ENCODE results near the gene FOXD4L6.
"Not testable (repeated sequence)": the region's sequence is repeated elsewhere in the genome, so short reads cannot be mapped to it uniquely, and the experiment has no call there.

Gene FOXD4L6

GRCh38 chr9:41098759-41099158 is 29.7 kb downstream of the FOXD4L6 start:
- not testable (repeated sequence) for FAIRE-seq

DNA sequence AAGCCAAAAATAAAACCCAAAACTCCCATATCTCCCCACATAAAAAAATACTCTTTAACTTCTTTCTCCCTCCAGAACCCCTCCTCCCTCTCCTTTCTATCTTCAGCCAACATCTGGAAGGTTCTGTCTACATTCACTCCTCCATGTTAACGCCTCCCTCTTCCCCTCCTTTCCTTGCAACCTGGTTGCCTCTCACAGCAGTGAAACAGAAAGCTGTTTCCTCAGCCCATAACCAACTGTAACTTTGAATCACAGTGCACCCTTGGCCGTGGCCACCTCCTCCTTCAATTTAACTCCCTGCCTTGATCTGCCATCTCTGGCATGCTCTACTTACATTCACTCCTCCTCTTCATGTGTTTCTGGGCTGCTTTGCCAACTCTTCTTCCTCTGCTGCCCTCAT is 33.4 kb downstream of the FOXD4L6 start:
- not testable (repeated sequence) for FAIRE-seq

DNA sequence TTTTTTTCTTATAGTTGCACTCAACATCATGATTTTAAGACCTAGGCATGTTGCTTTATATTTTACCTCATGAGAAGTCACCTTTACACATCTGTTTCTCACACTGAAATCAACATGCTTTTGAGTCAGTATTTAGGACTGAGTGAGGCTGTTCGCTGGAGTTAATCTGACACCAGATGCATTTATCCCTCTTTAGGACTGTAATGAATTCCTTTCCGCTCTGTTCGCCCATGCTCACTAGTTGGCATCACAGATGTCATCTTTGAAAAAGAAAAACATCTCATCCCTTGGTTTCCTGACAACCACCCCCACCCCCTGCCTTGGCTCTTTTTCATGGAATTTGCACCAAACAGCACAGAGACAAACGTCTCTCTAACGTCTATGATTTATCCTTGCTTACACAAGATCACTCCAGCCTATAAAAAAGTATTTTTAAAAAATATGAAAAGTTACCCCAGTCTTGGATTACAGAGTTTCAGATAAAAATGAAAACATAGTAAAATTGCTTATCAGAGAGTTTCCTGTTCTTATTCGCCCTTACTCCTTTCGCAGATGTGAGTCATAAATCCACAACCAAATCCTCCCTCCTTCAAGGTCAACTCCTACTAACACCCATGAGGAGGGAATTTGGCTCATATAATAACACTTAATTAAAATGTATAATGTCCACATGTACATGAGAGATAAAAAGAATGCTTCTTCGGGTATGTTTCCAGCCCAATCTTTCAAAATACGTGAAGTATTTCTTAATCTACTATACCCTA is 34.3 kb downstream of the FOXD4L6 start:
- not testable (repeated sequence) for FAIRE-seq

DNA sequence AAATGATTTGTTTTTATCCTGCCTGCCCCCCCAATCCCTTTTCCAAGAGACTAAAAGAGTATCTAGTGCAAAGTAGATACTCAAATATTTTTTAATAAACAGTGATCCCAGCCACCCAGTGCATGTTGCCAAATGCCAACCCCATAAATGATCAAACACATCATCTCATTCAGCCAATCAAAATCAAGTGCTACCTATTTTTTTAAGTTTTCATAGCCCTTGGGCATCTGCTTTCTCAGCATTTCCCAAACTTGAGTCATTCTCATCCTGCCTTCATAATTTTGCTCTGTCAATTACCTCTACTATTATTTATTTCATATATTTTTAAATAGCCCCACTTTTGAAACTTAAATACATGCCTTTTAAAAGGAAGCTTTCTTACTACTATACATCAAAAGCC is 37.6 kb downstream of the FOXD4L6 start:
- not testable (repeated sequence) for FAIRE-seq

DNA sequence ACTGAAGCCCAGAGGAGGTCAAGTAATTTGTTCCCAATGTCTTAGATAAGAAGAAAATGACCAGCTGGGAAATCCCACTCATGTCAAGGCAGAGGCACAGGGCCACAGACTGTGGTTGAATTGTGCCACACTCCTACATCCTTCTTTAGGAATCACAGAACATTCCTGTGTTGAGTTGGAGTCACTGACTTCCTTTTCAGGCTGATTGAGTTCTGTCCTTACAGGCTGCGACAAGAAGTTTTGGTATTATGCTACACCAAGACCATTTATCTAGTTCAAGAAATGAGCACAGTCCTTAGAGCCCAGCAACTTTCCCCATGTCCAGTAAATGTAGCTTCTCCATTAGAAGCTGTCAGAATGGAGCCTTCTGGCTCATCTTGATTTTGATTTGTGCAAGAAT is 38.1 kb downstream of the FOXD4L6 start:
- FAIRE-seq: not testable (repeated sequence)

GRCh38 chr9:41088450-41089059 is 39.9 kb downstream of the FOXD4L6 start:
- not testable (repeated sequence) for FAIRE-seq

DNA sequence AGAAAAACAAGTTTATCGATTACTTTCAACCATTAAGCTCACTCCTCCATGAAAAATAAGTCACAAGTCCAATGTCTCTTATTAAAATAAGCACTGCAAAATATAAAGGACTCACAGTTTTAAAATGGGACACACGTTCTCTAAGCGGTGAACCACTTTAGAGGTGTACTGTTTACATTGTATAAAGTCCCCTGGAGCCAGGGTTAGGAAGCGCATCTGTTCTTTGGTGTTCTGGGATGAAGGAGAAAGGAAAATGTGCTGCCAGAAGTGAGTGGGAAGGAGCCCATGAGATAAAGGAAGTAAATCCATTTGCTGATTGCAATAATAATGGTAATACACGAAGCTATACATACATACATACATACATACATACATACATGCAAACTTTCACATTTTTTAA is 40.6 kb downstream of the FOXD4L6 start:
- FAIRE-seq: not testable (repeated sequence)

GRCh38 chr9:41087157-41087780 is 41.2 kb downstream of the FOXD4L6 start:
- FAIRE-seq: not testable (repeated sequence)

DNA sequence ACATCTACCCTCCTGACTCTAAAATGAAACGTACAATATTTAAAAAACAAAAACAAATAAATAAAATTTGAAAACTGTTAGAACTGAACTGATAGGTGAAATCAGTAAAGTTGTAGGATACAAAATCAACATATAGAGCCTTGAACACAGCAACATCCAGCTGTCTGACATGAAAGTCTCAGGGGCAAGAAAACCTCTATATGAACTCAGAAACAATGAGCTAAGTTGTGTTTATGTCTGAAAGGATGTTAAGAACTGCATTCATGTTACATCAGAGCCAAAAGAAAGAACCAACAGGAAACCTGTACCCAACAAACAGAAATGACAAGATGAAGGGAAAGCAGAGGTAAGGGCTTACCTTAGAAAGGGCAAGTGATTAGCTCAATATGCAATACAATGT is 41.8 kb downstream of the FOXD4L6 start:
- FAIRE-seq: not testable (repeated sequence)

- not testable (repeated sequence) for FAIRE-seq
Measured at GRCh38 chr9:41086215-41086614, 42.3 kb downstream of the FOXD4L6 start.

DNA sequence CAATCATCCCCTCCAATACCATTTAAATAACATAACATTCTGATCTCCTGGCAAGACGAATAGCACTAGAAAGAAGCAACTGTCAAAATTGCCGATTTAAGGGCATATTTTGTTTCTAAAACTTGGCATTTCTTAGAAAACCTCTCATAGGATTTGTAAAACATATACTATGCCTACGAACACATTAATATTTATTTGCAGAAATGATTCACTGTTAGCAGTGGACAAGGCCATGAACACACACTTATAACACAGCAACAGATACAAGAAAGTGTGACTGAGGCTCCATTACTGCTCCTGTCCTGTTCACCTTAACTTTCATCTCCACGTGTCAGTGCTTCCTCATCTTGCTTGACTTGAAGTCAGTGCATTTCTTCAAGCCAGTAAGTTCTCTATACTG is 46.1 kb downstream of the FOXD4L6 start:
- not testable (repeated sequence) for FAIRE-seq

DNA sequence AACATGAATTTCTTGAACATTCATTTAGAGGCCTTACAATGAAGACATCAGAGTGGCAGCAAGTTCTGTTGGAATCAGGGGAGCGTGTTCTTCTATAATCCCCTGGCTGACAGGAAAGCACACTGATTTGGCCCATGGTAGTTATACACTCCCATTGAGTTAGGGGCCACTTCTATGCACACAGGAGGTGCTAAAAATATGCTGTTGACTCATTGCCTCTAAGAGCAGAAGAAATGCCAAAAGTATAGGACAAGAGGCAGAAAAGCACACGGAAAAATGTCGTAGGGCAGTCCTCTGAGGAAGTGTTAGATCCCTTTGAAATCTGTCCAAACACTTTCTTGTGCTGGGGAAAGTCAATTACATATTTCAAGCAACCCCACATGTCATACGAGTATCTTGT is 49.0 kb downstream of the FOXD4L6 start:
- not testable (repeated sequence) for FAIRE-seq

GRCh38 chr9:41077586-41077985 is 50.9 kb downstream of the FOXD4L6 start:
- not testable (repeated sequence) for FAIRE-seq
